IPS DF 6.9 (cell line): Measurements from ENCODE around the gene XRCC6.
A peak's percentile ranks its signal among the peaks of the same experiment; 100 is the strongest.

ENCODE experiments used
- DNase-seq: peaks from one replicate; pipeline ENCODE4 v3.0.0-alpha.2; 2013; ENCODE audit warnings: low read depth, low spot score
- H3K27ac ChIP-seq: one replicate; pipeline ENCODE4 v1.5.1; 2013; ENCODE audit warnings: low read length, control low read depth
- H3K27me3 ChIP-seq: 2 replicates; pipeline ENCODE4 v1.6.1; 2013; ENCODE audit warnings: mild to moderate bottlenecking, low read length; ENCODE audit not compliant: control insufficient read depth, insufficient read depth
- H3K36me3 ChIP-seq: 2 replicates; pipeline ENCODE4 v1.6.1; 2013; ENCODE audit warnings: low read length; ENCODE audit not compliant: control insufficient read depth, insufficient read depth
- H3K4me1 ChIP-seq: 2 replicates; pipeline ENCODE4 v1.6.1; 2013; ENCODE audit warnings: low read length; ENCODE audit not compliant: control insufficient read depth, insufficient read depth
- H3K4me3 ChIP-seq: 2 replicates; pipeline ENCODE4 v1.5.1; 2013; ENCODE audit warnings: mild to moderate bottlenecking, low read length
- H3K9me3 ChIP-seq: 2 replicates; pipeline ENCODE4 v1.6.1; 2013; ENCODE audit warnings: low read length, inconsistent platforms; ENCODE audit not compliant: control insufficient read depth, insufficient read depth
- WGBS: extraction: QIAGEN DNeasy Blood & Tissue Kit; methylation state at CpG from one replicate; pipeline ENCODE4 v1.1.7; 2013; ENCODE audit warnings: mixed read lengths, missing lambda C conversion rate; ENCODE audit not compliant: insufficient read length, insufficient coverage; 5-methylcytosine and 5-hydroxymethylcytosine counted together

Gene XRCC6

DNA sequence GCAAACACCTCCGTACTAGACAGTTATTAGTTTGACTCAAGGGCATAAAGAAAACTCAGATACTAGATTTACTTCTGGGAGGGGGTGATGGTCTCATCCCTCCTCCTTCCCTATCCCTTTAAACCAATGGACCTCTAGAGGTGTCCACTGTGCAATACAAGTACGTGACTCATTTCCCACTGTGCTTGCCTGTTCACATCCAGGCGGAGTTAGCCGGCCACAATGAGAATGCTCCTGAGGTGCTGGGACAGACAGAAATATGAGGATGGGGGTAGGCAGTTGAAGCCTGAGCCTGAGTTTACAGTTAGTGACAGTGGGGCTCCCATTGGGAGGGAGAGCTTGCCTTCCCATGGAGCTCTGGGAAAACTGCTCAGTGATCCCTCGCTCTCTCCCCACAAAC, 23.0 kb upstream of the XRCC6 start:
- no CpG with 5 or more reads among the region's 5 CpGs for WGBS
- Histone ChIP-seq H3K9me3 (no peaks in the 10 kb centered on the region), H3K4me3 (no peak overlapping the region), H3K27me3 (no peaks in the 10 kb centered on the region), H3K36me3 (peaks cover 8% of the 10 kb centered on the region), H3K27ac (no peak overlapping the region), H3K4me1 (no peaks in the 10 kb centered on the region; the same call in 1 of the 2 replicates)
- DNase-seq, result no peak

DNA sequence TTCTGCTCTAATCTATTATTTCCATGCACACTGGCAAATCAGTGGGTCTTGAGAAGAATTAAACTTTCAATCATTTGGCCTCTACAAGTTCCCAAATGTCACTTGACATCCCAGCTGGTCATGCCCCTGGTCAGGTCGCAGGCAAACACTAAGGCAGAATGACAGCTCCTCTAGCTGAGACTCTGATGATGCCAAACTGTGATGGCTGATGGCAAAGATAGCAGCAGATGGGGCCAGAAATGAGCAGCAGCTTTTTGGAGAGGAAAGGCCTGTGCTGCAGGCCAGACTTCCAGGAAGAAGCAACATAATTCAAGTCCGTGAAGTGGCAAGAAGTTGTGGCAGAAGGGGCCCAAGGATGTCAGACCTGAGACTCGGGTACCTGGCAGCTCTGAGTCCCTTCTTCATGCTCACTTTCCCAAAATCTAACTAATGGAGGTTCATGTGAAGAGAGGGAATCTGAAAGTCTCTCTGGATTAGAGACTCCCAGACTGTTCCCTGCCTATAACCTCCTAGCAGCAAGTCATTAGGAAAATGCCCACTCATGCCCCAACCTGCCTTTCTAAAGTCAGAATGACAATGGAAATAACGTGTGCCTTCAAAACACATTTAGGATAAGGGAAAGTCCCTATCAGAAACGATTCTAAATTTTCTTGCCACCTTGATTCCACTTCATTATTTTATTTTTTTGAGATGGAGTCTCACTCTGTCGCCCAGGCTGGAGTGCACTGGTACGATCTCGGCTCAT, 22.0 kb upstream of the XRCC6 start:
- no CpG with 5 or more reads among the region's 8 CpGs for WGBS
- Histone ChIP-seq H3K9me3 (no peaks in the 10 kb centered on the region), H3K36me3 (peaks cover 9% of the 10 kb centered on the region), H3K27ac (no peak overlapping the region), H3K27me3 (no peaks in the 10 kb centered on the region), H3K4me3 (no peak overlapping the region), H3K4me1 (no peaks in the 10 kb centered on the region)
- DNase-seq, result no peak

DNA sequence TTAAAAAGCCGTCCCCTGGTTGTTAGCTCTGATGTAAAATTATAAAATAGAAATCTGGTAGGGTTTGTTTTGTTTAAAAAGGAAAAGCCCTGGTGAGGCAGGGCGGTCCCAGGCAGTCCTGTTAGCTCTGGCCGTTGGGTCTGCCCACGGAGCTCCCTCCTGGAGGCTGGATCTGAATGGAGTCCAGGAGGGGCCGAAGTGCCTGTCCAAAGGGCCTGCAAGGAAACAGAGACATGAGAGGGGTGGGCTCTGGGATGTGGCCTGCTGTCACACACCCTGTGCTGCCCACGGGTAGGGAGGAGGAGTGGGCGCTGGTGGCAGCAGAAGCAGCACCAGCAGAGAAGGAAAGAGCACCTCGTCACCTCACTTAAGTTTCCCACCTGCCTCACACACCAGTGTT, 20.1 kb upstream of the XRCC6 start:
- Histone ChIP-seq H3K4me1 (no peaks in the 10 kb centered on the region), H3K27ac (no peak overlapping the region), H3K4me3 (no peak overlapping the region), H3K36me3 (peaks cover 9% of the 10 kb centered on the region), H3K9me3 (no peaks in the 10 kb centered on the region), H3K27me3 (no peaks in the 10 kb centered on the region)
- DNase-seq, result no peak
- no CpG with 5 or more reads among the region's 8 CpGs for WGBS

DNA sequence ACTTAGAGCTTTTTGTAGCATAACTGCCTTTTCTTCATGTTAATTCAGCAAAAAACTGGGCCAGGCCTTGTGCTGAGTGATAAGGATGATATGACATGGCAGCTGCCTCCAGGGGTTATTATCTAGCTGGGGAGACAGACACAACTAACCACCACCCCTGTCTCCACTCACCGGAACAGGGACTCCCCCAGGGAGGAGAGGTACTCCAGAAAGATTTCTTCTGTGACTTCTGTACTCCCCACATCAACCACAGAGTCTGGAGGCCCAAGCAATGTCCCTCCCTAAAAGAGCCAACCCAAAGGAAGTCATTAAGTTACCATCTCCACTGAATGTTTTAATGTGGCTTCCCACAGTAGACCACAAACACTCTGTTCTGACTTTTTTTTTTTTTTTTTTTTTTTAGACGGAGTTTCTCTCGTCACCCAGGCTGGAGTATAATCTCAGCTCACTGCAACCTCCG, 17.2 kb upstream of the XRCC6 start:
- Histone ChIP-seq H3K4me1 (no peaks in the 10 kb centered on the region), H3K27me3 (no peaks in the 10 kb centered on the region), H3K9me3 (no peaks in the 10 kb centered on the region), H3K4me3 (no peak overlapping the region), H3K36me3 (peaks cover 9% of the 10 kb centered on the region), H3K27ac (no peak overlapping the region)
- DNase-seq, result no peak
- no CpG with 5 or more reads among the region's 4 CpGs for WGBS

DNA sequence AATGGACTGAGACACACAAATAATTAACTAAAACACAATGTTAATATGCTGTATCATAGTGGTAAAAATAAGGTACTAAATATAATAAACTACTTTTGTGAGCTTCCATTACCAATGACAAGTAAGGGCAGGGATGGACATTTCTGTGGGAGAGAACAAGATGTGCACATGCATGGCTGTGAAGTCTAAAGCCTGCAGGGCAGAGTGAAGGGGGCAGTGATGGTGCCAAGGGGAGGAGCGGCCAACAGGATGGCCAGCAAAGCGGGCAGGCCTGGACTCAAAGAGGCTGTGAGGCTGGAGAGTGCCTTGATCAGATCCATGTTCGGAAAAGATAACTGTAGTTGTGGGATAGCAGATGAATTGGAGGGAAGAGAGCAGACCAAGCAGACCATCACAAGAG, 12.7 kb upstream of the XRCC6 start:
- WGBS, result no CpG with 5 or more reads among the region's 3 CpGs
- no peak for DNase-seq

DNA sequence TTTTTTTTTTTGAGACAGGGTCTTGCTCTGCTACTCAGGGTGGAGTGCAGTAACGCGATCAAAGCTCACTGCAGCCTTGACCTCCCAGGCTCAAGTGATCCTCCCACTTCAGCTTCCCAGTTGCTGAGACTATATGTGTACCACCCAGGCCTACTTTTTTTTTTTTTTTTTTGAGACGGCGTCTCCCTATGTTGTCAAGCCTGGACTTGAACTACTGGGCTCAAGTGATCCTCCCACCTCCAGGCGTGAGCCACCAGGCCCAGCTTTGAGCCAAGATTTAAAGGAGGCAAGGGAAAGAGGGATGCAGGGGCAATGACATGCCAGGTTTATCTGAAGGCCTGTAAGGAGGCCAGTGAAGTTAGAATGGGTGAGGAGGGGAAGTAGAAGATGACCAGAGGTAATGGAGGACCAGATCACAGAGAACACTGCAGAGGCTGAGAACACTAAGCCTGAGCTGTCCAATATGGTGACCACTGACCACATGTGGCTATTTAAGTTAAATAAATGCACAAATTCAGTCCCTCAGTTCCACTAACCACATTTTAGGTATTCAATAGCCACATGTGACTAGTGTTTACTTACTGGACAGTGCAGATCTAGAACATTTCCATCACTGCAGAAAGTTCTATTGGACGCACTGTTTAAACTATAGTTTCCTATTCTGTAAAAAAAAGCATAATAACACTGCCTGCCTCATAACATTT, 8.3 kb upstream of the XRCC6 start:
- Histone ChIP-seq H3K27ac (no peak overlapping the region), H3K9me3 (no peaks in the 10 kb centered on the region), H3K27me3 (no peaks in the 10 kb centered on the region), H3K4me1 (no peaks in the 10 kb centered on the region), H3K36me3 (no peaks in the 10 kb centered on the region), H3K4me3 (no peak overlapping the region)
- no CpG with 5 or more reads among the region's 6 CpGs for WGBS
- no peak for DNase-seq

More for the DNA sequence above, 12.7 kb upstream of the XRCC6 start:
- no peaks in the 10 kb centered on the region for H3K9me3 ChIP-seq
- H3K4me1 ChIP-seq, result no peaks in the 10 kb centered on the region
- H3K36me3 ChIP-seq, result no peaks in the 10 kb centered on the region
- no peaks in the 10 kb centered on the region for H3K27me3 ChIP-seq
- no peak overlapping the region for H3K27ac ChIP-seq
- no peak overlapping the region for H3K4me3 ChIP-seq

DNA sequence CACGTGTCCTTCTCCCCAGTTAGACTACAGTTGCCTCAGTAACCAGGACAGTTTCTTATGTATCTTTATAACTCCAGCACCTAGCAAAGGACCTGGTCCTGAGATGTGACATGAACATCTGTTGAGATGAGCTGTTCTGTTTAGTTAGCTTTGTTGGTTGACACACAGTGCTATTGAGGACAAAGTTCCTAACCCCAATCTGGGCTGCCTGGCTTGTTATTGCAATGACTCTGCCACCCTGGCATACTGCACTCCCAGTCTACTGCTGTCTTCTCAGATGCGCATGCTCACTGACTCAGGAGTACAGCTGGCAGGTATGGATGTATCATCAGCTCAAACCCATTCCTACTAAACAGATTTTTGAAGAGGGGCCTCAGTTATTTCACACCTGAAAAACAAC, 7.6 kb upstream of the XRCC6 start:
- H3K27ac ChIP-seq, result no peak overlapping the region
- DNase-seq, result no peak
- no peaks in the 10 kb centered on the region for H3K27me3 ChIP-seq
- no peaks in the 10 kb centered on the region for H3K4me1 ChIP-seq
- WGBS, result no CpG with 5 or more reads among the region's 2 CpGs
- H3K36me3 ChIP-seq, result no peaks in the 10 kb centered on the region
- no peaks in the 10 kb centered on the region for H3K9me3 ChIP-seq
- H3K4me3 ChIP-seq, result no peak overlapping the region

DNA sequence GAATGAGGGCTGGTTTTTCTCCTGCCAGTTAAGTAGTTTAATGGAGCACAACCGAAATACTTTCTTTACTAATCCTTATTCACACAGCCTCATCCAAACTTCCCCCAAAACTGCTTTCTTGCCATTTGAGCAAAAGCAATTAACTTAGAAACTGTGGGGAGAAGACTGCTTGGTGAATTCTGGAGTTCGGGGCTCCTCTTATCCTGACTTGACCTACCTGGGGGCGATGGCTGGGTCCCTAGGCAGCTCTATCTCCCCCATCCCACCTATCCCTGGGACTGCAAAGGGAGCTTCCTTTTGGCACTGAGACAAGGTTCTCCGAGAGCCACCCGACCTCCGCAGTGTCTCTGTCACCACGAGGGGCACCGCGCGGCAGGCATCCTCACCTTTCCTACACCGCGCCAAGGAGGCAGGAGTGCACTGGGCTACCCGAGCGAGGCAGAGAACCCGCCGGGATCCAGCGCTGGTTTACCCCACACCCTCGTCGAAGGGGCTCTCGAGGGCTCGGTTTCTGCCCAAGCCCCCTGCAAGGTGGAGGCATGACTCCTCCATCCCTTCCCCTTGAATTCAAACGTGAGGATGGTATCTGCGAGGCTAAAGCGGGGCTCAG, 1.0 kb upstream of the XRCC6 start:
- Histone ChIP-seq H3K27ac (no peak overlapping the region), H3K9me3 (no peaks in the 10 kb centered on the region), H3K4me3 (peak overlapping the region; percentile 69), H3K4me1 (peaks cover 2% of the 10 kb centered on the region; the same call in 1 of the 2 replicates), H3K36me3 (peaks cover 8% of the 10 kb centered on the region), H3K27me3 (no peaks in the 10 kb centered on the region)
- DNase-seq, result no peak
- WGBS, result no CpG with 5 or more reads among the region's 24 CpGs

DNA sequence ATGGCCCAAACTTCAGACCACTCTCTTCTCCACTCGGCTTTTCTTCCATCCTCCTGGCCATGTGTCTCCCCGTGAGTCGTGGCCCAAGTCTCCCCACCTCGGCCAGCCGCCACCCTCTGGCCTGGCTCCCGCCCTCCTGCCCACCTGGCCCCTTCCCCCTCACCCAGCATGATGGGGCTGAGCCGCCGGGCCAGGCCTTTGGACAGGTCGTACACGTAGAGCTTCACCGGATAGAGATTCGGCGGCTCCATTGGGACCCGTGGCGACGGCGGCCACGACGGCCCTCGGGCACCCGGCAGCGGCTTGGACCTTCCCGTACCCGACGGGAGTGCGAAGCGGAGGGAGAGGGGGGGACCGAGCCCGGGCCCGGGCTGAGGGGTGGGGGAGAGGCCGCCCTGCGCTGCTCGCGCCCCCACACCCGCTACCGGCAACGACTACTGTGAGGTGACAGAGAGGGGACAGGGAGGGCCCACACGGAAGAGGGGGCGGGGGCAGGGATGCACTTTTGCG, 451 bp upstream of the XRCC6 start, which contains the start of gene DESI1:
DESI1 (minus strand) TSS at position 455 of the 510 bp plus-strand sequence; CDS start at position 251, 204 bp downstream.
- peaks cover 13% of the 10 kb centered on the region for H3K36me3 ChIP-seq
- no peaks in the 10 kb centered on the region for H3K9me3 ChIP-seq
- no CpG with 5 or more reads among the region's 40 CpGs for WGBS
- no peak within 1 kb of the TSS for H3K27ac ChIP-seq
- peaks cover 2% of the 10 kb centered on the region; the same call in 1 of the 2 replicates for H3K4me1 ChIP-seq
- H3K4me3 ChIP-seq, result peak within 1 kb of the TSS; percentile 93
- no peaks in the 10 kb centered on the region for H3K27me3 ChIP-seq
- DNase-seq, result no peak

DNA sequence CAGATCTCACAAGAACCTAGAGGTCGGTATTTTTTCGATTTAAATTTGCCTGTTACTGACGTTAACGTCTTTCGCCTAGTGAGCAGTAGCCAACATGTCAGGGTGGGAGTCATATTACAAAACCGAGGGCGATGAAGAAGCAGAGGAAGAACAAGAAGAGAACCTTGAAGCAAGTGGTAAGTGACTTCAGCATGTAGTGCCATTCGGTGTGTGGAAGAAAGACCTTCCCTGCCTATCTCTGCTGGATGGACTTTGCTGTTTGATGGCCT, 750 bp downstream of the XRCC6 start:
- Histone ChIP-seq H3K9me3 (no peaks in the 10 kb centered on the region), H3K27me3 (no peaks in the 10 kb centered on the region), H3K4me1 (peaks cover 2% of the 10 kb centered on the region; the same call in 1 of the 2 replicates), H3K4me3 (peak overlapping the region; percentile 93), H3K36me3 (peaks cover 13% of the 10 kb centered on the region), H3K27ac (no peak overlapping the region)
- DNase-seq, result no peak
- WGBS, result no CpG with 5 or more reads among the region's 8 CpGs
